Endothelial cell of umbilical vein (primary cell): ENCODE measurements around the gene CCDC85C.

Experiments
- CTCF ChIP-seq, 2 donors: IDR thresholded peaks; 1 replicate in 1 of 2; 2 replicates in 1 of 2; pipeline ENCODE4 v1.5.1; 2011; ENCODE audit warnings: low read length in 2 of 2, mild to moderate bottlenecking in 2 of 2, moderate library complexity in 2 of 2, control low read depth in 1 of 2, inconsistent platforms in 1 of 2, low read depth in 1 of 2; ENCODE audit not compliant: insufficient read depth in 1 of 2; ENCODE audit errors: extremely low read depth in 1 of 2
- EZH2 ChIP-seq: IDR thresholded peaks from 2 replicates; pipeline ENCODE4 v1.6.1; 2012; ENCODE audit warnings: borderline replicate concordance, low read depth, mild to moderate bottlenecking, moderate library complexity, low read length, inconsistent platforms; ENCODE audit not compliant: severe bottlenecking
- FOS ChIP-seq: IDR thresholded peaks from 2 replicates; pipeline ENCODE4 v1.6.1; 2011; ENCODE audit warnings: mild to moderate bottlenecking, low read length, moderate library complexity, borderline replicate concordance; ENCODE audit not compliant: insufficient read depth
- GATA2 ChIP-seq: IDR thresholded peaks from 2 replicates; pipeline ENCODE4 v1.7.0; 2011; ENCODE audit warnings: low read depth, mild to moderate bottlenecking, moderate library complexity, mixed read lengths, low read length; ENCODE audit not compliant: insufficient read length, insufficient read depth
- MAX ChIP-seq: IDR thresholded peaks from 2 replicates; pipeline ENCODE4 v1.6.1; 2011; ENCODE audit not compliant: insufficient read depth, insufficient read length
- MYC ChIP-seq: IDR thresholded peaks from one replicate; pipeline ENCODE4 v1.6.1; 2011; ENCODE audit warnings: mild to moderate bottlenecking, low read depth, low read length
- POLR2AphosphoS5 ChIP-seq: IDR thresholded peaks from 2 replicates; pipeline ENCODE4 v1.6.1; 2012; ENCODE audit warnings: low read depth, mild to moderate bottlenecking, control low read depth, low read length, moderate library complexity; ENCODE audit not compliant: insufficient read depth

GRCh38 chr14:99450266-99450665, 153.7 kb downstream of the CCDC85C start:
- TF ChIP-seq FOS (no peak), CTCF (IDR thresholded peaks at IDR 0.05; ENCODE audit: extremely low read depth in 1 of 2, insufficient read depth in 1 of 2, low read depth in 1 of 2, low read length in 2 of 2) (no peak), GATA2 (no peak), POLR2AphosphoS5 (no peak), MYC (no peak), EZH2 (no peak), MAX (no peak)
